Hematopoietic multipotent progenitor cell treated with erythropoietin and hydrocortisone succinate and interleukin-3 and kit ligand, for 8 days (in vitro differentiated cells): ENCODE results near the gene PREX1.

Experiments
- DNase-seq: peaks from one replicate; pipeline ENCODE4 v3.0.0-alpha.2; 2015

PREX1 gene

DNA sequence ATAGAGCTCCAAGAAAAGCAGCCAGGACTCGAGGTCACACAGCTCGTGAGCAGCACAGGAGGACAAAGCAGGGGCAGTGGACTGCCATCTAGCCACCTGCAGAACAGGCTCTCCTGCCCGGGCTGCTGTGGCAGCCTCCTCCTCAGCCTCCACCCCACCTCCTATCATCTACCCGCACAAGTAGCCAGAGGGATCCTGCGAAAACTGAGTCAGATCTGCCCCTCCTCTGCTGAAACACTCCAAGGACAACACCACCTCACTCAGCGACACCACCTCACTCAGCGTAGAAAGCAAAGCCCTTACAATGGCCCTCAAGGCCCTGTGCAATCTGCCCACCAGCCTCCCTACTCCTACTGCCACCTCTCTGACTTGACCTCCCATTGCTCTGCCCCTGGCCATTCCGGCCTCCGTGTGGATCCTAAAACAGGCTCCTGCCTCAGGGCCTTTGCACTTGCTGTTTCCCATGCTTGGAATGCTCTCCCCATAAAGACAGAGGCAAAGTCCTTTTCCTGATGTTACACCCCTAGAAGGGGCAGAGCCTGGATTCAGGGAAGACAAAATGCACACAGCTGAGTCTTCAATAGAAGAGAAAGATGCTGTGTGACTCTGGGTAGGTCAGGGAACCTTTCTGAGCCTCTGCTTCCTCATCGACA lies 19.3 kb downstream of the PREX1 start:
- DNase-seq: no peak

DNA sequence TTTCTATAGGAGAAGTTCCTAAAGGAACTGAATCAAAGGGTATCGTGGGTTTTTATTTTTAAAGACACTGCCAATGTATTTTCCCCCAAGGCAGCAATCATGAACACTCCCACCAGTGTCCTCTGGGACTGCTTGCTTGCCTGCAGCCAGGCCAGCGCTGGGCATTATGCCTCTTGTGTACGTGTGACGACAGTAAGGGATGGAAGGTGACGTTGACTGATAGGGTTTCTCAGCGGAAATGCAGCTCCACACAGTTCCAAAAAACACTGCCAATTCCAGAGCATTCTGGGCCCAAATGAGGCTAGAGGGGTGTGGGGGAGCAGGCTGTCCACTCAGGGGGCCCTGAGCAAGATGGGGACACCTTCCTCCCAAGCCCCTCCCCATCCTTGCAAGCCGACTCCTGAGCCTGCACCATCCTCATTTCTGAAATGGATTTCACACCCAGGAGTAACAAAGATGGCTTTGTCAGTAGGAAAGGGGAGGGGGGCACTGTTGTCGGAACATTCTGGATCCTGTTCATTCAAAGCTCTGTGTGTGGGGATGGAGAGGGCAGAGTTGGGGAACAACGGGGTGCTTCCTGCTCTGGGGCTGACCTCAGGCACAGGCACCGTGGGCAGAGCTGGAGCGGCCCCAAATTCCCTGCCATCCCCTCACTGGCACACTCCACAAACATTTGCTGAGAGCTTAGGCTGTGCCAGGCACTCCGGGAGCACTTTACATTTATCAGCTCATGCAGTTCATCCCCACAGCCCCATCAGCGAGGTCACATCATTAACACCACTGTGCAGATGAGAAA lies 20.0 kb downstream of the PREX1 start:
- DNase-seq: no peak

DNA sequence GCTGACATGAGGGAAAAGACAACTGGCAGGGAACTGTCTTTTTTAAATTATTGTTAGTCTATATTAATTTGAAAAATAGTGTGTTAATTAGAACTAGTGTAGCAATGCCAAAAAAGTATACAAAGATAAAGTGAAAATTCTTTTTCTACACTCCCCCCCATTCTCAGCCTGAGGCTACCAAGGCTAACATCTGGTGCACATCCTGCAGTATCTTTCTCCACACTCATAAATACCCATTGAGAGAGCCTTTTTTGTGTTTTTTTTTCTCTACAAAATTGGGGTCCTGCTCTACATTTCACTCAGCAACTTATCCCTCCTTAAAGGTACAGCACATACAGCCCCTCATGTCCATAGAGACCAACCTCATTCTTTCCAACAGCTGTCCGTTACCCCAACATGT lies 20.7 kb downstream of the PREX1 start:
- DNase-seq: no peak

DNA sequence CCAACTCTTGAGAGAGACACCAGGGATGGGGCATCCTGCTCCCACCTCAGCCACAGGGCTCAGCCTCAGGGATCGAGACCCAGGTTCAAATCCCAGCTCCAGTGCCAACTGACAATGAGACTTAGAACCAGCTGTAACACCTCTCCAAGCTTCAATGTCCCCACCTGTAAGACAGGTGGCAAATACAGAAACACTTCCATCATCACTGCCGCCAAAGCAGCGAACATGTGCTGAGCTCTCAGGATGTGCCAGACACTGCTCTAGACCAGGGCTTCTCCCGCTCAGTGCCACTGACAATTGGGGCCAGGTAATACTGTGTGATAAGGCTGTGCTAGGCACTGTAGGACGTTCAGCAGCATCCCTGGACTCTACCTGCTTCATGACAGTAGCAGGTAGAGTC lies 22.1 kb downstream of the PREX1 start:
- no peak for DNase-seq

GRCh38 chr20:48805286-48805685 lies 22.5 kb downstream of the PREX1 start:
- DNase-seq: no peak

- DNase-seq: no peak
Measured at GRCh38 chr20:48804300-48804980, 23.4 kb downstream of the PREX1 start.

GRCh38 chr20:48803176-48804053 lies 24.4 kb downstream of the PREX1 start:
- no peak for DNase-seq

- DNase-seq: no peak
Measured at GRCh38 chr20:48802647-48803046, 25.2 kb downstream of the PREX1 start.

DNA sequence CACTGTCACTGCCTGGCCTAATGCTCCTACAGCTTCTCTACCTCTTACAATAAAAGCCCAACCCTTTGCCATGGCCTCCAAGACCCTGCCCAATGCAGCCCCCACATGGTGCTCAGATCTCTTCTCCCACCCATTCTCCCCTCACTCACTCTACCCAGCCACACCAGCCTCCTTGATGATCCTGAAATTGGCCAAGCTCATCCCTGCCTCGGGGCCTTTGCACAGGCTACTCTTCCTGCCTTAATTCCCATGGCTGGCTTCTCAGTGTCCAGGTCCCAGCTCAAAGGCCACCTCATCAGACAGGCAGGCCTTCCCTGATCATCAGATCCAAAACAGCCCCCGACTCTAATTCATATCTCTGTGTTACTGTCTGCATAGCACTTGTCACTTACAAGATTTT lies 25.6 kb downstream of the PREX1 start:
- no peak for DNase-seq

DNA sequence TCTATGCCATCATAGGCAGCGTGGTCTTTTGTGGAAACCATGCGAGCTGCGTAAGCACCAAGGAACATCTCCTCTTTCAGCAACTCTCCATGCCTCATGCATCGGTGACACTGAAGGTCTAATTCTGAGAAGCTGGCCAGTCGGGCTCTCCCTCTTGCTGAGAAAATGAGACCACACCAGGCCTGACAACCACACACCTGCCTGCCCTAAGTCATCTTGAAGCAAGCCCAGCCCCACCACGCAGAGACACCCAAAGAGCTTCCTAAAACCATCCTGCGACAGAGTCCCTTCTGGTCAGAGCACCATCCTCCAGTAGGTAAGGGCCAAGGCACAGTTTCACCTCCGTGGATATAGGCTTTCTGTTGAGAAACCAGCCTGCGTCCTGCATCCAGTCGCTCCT lies 26.6 kb downstream of the PREX1 start:
- DNase-seq: no peak

DNA sequence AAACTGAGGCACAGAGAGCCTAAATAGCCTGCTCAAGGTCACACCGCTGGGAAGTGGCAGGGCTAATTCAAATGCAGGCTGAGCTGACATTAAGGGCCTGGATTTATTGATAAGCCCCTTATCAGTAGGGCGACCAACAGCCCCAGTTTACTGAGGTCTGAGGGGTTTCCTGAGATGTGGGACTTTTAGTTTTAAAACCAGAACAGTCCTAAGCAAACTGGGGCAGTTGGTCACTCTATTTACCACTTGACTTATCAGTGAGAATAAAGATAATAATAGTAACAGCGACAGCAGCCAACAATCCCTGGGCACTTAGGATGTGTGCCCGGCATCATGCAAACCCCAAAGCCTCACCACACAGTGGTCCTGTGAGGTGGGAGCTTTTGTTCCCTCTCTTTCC lies 27.6 kb downstream of the PREX1 start:
- DNase-seq: peak; percentile 88

GRCh38 chr20:48799328-48800105 lies 28.3 kb downstream of the PREX1 start:
- DNase-seq: peak; percentile 68

- DNase-seq: no peak
Measured at GRCh38 chr20:48797850-48798747, 29.7 kb downstream of the PREX1 start.

DNA sequence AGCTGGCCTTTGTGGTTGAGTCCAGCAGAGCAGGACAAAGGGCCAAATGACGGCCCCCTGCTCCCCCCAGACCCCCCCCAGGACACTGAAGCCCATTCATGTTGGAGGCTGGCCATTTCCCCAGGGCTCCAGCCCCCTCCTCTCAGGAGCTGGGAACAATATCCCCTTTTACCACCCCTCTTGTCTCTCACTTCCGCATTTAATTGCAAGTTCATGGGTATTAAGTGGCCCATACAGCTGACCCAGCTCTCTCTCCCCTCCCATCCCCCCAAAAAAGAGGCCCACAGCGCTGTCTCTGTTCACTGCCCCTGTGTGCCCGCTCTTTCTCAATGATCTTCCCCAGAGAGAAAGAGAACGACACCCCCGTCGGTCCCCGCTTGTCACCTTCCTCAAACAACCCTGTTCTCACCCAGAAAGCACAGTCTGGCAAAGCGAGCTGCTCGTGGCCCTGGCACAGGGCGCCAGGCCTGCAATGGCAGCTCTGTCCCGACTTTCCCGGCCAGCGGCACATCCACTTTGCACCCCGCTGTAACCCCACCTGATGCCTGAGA lies 30.4 kb downstream of the PREX1 start:
- DNase-seq: no peak

DNA sequence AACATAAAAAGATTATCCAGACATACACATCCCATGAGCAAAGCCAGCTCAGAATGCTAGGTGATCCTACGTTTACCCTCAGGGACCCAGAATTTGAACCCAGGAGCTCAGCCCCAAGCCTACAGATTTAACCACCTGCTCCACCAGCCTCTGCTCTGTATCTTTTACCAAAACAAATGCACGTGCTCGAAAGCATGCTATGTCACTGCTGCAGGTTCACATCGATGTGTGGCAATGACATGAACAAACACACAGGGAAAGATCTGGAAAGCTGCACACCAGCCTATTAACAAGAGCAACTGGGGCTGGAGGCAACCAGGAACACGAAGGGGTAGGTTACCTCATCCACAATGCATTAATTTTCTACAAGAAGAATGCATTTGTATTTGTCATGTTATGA lies 32.1 kb downstream of the PREX1 start:
- no peak for DNase-seq

DNA sequence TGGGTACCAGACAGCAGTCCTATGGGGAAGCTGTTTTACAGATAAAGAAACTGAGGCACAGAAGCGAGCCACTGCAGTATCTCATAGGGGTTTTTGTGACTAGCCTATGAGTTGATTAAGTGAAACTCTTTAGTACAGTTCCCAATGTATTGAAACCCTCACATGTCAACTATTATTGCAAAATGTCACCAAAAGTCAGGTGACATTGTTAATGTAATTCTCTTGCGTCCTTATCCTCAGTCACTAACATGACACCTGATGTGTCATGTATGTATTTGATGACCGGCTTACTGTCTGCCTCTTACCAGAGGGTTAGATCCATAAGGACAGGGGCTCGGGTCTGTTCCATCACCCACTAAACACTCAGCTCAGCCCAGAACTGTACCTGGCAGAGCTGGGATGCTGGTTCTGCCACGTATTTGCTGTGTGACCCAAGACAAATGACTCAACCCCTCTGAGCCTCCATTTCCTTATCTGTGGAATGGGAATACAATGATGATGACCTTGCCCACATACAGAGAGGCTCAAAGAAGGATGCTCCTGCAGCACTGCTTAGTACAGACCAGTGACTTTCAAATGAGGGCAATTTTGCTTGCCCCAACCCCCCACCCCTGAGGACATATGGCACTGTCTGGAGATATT lies 32.9 kb downstream of the PREX1 start:
- no peak for DNase-seq

GRCh38 chr20:48794360-48794759 lies 33.4 kb downstream of the PREX1 start:
- DNase-seq: no peak

GRCh38 chr20:48793776-48794175 lies 34.0 kb downstream of the PREX1 start:
- no peak for DNase-seq

DNA sequence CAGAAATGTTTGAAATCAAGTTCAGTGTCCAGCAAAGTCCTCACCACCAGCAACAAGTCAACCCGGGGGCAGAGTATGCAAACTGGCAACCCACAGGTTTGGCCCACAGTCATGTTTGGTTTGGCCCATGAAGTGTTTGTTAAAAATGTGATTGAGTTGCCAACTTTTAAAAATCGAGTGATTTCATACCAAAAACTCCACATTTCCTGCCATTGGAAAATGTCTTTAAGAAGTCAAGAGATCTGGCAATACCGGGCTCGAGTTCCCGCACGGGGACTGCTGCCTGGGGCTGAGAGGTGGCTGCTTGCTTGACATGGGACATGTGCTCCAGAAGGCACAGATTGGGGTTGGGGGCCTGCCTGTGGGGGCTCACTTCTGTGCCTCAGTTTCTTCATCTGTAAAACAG lies 36.1 kb downstream of the PREX1 start:
- DNase-seq: no peak

- peak; percentile 48 for DNase-seq
Measured at GRCh38 chr20:48791014-48791413, 36.8 kb downstream of the PREX1 start.
